MCF 10A (cell line): Measurements from ENCODE around the gene GRIK2. TPM values are rescaled to one million over a fixed set of nuclear protein-coding genes. Genes with fewer than 3 reads are reported as not detected.

ENCODE experiments used
- BruUV-seq: library from RNA; stranded (reverse); fragments of 400-500 nt; replicated peaks from 2 replicates; lab custom pipeline; 2021; lab: Mats Ljungman, UMichigan
- CTCF ChIA-PET: fragments of 300-600 bp; sonication (Branson Sonifier 250); formaldehyde crosslinking; extraction: SDS; loops from one replicate; lab custom pipeline; 2021; ENCODE audit warnings: antibody characterized with exemption, inconsistent platforms; lab: Yijun Ruan, JAX
- POLR2A ChIA-PET: fragments of 300-600, 350-650 bp; sonication (Branson Sonifier 250); formaldehyde crosslinking; extraction: SDS; loops from one replicate; lab custom pipeline; 2020; ENCODE audit warnings: antibody characterized with exemption, inconsistent platforms; lab: Yijun Ruan, JAX
- DNase-seq: peaks from one replicate; pipeline ENCODE4 v3.0.0-alpha.2; 2018; ENCODE audit not compliant: unreplicated experiment
- H3K27ac Mint-ChIP-seq: one replicate; pipeline ENCODE4 v1.8.0; 2022; ENCODE audit warnings: mild to moderate bottlenecking, low read depth, mixed read lengths; ENCODE audit not compliant: unreplicated experiment
- H3K27me3 Mint-ChIP-seq: one replicate; pipeline ENCODE4 v1.8.0; 2022; ENCODE audit warnings: mixed read lengths; ENCODE audit not compliant: insufficient read depth, unreplicated experiment
- H3K36me3 Mint-ChIP-seq: one replicate; pipeline ENCODE4 v1.8.0; 2022; ENCODE audit warnings: mild to moderate bottlenecking, moderate library complexity, mixed read lengths; ENCODE audit not compliant: insufficient read depth, unreplicated experiment
- H3K4me1 Mint-ChIP-seq: one replicate; pipeline ENCODE4 v1.8.0; 2022; ENCODE audit warnings: mixed read lengths; ENCODE audit not compliant: insufficient read depth, unreplicated experiment
- H3K4me3 Mint-ChIP-seq: one replicate; pipeline ENCODE4 v1.8.0; 2022; ENCODE audit warnings: mild to moderate bottlenecking, moderate library complexity, mixed read lengths; ENCODE audit not compliant: unreplicated experiment
- H3K9me3 Mint-ChIP-seq: one replicate; pipeline ENCODE4 v1.8.0; 2022; ENCODE audit warnings: mixed read lengths; ENCODE audit not compliant: unreplicated experiment
- intact Hi-C: fragments of 100-400 bp; cut with micrococcal nuclease; formaldehyde crosslinking; loops from 2 replicates; pipeline ENCODE4 v1.14.1; 2022
- total RNA-seq: library from RNA; stranded (reverse); gene quantifications from 2 replicates; pipeline ENCODE4 v1.2.3, GENCODE V29; 2022
- TF ChIP-seq, protein P1 (sequence below): fragments of 200-600 bp; IDR thresholded peaks from one replicate; pipeline ENCODE4 v1.8.0; 2022; ENCODE audit warnings: antibody characterized with exemption, mild to moderate bottlenecking; ENCODE audit not compliant: unreplicated experiment

The GRIK2 gene
- total RNA-seq, 1 experiment from 2014 or later: 0.89 TPM

DNA sequence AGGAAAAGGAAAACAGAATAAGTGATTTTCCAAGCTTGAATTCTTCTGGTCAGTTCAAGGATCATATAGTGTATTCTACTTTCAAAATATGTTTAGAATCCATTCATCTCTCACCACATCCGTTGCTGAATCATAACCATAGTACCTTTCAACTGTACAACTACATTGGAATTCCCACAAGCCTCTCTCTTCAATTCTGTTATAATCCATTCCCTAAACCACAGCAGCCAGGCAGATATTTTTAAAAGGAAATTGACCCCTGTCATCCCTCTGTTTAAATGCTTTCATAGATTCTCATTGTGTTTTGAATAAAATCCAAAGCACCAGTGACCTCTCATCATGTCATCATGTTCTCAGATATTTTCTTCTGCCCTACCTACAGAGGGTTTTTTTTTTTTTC is 412.7 kb downstream of the GRIK2 start:
- TF ChIP-seq, protein P1, sequence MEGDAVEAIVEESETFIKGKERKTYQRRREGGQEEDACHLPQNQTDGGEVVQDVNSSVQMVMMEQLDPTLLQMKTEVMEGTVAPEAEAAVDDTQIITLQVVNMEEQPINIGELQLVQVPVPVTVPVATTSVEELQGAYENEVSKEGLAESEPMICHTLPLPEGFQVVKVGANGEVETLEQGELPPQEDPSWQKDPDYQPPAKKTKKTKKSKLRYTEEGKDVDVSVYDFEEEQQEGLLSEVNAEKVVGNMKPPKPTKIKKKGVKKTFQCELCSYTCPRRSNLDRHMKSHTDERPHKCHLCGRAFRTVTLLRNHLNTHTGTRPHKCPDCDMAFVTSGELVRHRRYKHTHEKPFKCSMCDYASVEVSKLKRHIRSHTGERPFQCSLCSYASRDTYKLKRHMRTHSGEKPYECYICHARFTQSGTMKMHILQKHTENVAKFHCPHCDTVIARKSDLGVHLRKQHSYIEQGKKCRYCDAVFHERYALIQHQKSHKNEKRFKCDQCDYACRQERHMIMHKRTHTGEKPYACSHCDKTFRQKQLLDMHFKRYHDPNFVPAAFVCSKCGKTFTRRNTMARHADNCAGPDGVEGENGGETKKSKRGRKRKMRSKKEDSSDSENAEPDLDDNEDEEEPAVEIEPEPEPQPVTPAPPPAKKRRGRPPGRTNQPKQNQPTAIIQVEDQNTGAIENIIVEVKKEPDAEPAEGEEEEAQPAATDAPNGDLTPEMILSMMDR: no peak
- H3K36me3 Mint-ChIP-seq: no peaks in the 10 kb centered on the region
- no peak overlapping the region for H3K27ac Mint-ChIP-seq
- no peaks in the 10 kb centered on the region for H3K9me3 Mint-ChIP-seq
- no peaks in the 10 kb centered on the region for H3K4me1 Mint-ChIP-seq
- H3K4me3 Mint-ChIP-seq: no peak overlapping the region
- peak; percentile 6 for DNase-seq
- POLR2A ChIA-PET: no interaction called here
- no TSS peak for BruUV-seq
- intact Hi-C loops: no loop called here
- CTCF ChIA-PET: no interaction called here
- no peaks in the 10 kb centered on the region for H3K27me3 Mint-ChIP-seq

DNA sequence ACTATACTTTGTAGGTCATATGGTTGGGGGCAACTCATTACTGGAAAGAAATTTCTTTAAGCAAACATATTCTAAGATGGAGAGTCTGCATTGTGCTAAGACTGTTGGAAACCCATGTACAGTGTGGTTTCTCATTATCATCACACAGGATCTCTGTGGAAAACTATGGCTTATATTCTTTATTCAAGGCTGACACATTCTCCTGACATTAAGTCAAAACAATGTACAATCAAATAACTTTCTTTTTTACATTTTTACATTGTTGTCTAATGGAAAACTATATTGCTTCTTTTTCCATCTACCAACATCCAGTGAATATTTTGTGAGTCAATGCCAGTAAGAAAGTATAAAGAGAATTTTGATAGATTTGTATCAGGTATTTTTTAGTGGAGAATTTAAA is 417.6 kb downstream of the GRIK2 start:
- no peaks in the 10 kb centered on the region for H3K4me1 Mint-ChIP-seq
- no TSS peak for BruUV-seq
- H3K27ac Mint-ChIP-seq: no peak overlapping the region
- ChIA-PET CTCF (no interaction called here), POLR2A (interaction anchor here (0.7 kb wide), 1 partner anchor 417 kb away, joined by 3 read pairs; no protein-coding TSS in a partner anchor)
- DNase-seq: no peak
- no peaks in the 10 kb centered on the region for H3K9me3 Mint-ChIP-seq
- no peaks in the 10 kb centered on the region for H3K27me3 Mint-ChIP-seq
- H3K36me3 Mint-ChIP-seq: no peaks in the 10 kb centered on the region
- intact Hi-C loops: no loop called here
- H3K4me3 Mint-ChIP-seq: no peak overlapping the region
- TF ChIP-seq, protein P1: no peak

DNA sequence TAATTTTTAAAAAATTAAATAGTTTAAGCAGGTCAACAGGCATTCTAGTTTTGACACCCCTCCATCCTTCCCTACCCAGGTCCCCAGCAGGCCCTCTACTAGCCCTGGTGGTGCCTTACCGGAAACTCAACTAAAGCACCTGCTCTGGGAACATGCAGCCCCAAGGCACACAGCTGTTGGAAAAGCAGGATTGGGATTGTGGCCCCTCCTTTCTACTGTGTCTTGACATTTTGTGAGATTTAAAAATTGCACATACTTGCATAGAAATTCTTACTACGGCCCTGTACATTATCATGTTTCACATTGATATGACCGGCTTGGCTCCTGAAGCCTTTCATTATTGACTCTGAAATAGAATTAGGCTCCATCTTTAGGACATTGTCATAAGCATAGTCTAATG is 423.2 kb downstream of the GRIK2 start:
- intact Hi-C loops: no loop called here
- H3K36me3 Mint-ChIP-seq: no peaks in the 10 kb centered on the region
- H3K9me3 Mint-ChIP-seq: peaks cover 8% of the 10 kb centered on the region
- TF ChIP-seq, protein P1: no peak
- no peak overlapping the region for H3K27ac Mint-ChIP-seq
- H3K27me3 Mint-ChIP-seq: no peaks in the 10 kb centered on the region
- ChIA-PET CTCF (no interaction called here), POLR2A (no interaction called here)
- no TSS peak for BruUV-seq
- no peak for DNase-seq
- no peaks in the 10 kb centered on the region for H3K4me1 Mint-ChIP-seq
- H3K4me3 Mint-ChIP-seq: no peak overlapping the region

DNA sequence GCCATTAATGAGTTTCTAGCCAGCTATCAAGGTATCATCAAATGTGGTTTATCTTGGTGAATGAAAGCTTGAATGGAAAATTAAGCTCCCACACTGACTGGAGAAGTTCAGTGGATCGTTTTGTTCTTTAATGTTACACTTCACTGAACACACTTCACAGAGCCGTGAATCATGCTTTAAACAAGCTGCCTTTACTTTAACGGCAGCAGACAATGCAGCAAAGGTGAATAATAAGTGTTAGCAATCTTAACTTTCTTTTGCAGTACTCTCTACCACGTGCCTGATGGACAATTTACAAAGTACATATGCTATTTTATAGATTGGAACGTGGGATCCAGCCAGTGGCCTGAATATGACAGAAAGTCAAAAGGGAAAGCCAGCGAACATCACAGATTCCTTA is 424.5 kb downstream of the GRIK2 start:
- no peak for DNase-seq
- TF ChIP-seq, protein P1: no peak
- no peak overlapping the region for H3K27ac Mint-ChIP-seq
- BruUV-seq: no TSS peak
- no peaks in the 10 kb centered on the region for H3K27me3 Mint-ChIP-seq
- no peak overlapping the region for H3K4me3 Mint-ChIP-seq
- no peaks in the 10 kb centered on the region for H3K36me3 Mint-ChIP-seq
- ChIA-PET POLR2A (no interaction called here), CTCF (no interaction called here)
- peaks cover 8% of the 10 kb centered on the region for H3K9me3 Mint-ChIP-seq
- intact Hi-C loops: no loop called here
- no peaks in the 10 kb centered on the region for H3K4me1 Mint-ChIP-seq
